H1 (cell line): ENCODE data around the gene HMG20A. TPM values are rescaled to one million over a fixed set of nuclear protein-coding genes. Genes with fewer than 3 reads are reported as not detected.

Experiments used
- CTCF ChIA-PET: fragments of 300-600 bp; sonication (Branson Sonifier 250); formaldehyde crosslinking; loops from one replicate; lab custom pipeline; 2021; ENCODE audit not compliant: partially characterized antibody; lab: Charles Lee
- POLR2A ChIA-PET: fragments of 300-600 bp; sonication (Branson Sonifier 250); formaldehyde crosslinking; loops from one replicate; lab custom pipeline; 2021; ENCODE audit warnings: inconsistent platforms; ENCODE audit not compliant: partially characterized antibody; lab: Charles Lee
- DNase-seq, 2 experiments: peaks; one replicate each; pipeline versions ENCODE4 v3.0.0 to v3.0.0-alpha.2; 2010 to 2022; ENCODE audit warnings: low spot score in 2 of 2, low read depth in 1 of 2, mixed read lengths in 1 of 2
- FAIRE-seq: peaks from 2 replicates; lab custom pipeline; 2011; peaks lifted over from hg19 to GRCh38; lab: Jason Lieb, UNC
- H2AFZ ChIP-seq: 2 replicates; pipeline ENCODE4 v1.8.1; 2012; ENCODE audit warnings: low read length, inconsistent platforms
- H2AK5ac ChIP-seq: 2 replicates; pipeline ENCODE4 v1.6.1; 2013; ENCODE audit warnings: low read depth, low read length
- H2BK120ac ChIP-seq: replicated peaks from 2 replicates; pipeline ENCODE3; 2013; ENCODE audit warnings: low read depth, low read length, inconsistent platforms
- H2BK12ac ChIP-seq: 2 replicates; pipeline ENCODE4 v1.6.1; 2013; ENCODE audit warnings: low read depth, low read length
- H2BK15ac ChIP-seq: 2 replicates; pipeline ENCODE4 v1.6.1; 2013; ENCODE audit warnings: low read length
- H2BK20ac ChIP-seq: 2 replicates; pipeline ENCODE4 v1.6.1; 2013; ENCODE audit warnings: low read length
- H2BK5ac ChIP-seq: 2 replicates; pipeline ENCODE4 v1.6.1; 2013; ENCODE audit warnings: low read depth, low read length
- H3K14ac ChIP-seq: 2 replicates; pipeline ENCODE4 v1.6.1; 2013; ENCODE audit warnings: inconsistent platforms; ENCODE audit not compliant: insufficient read length
- H3K18ac ChIP-seq: 2 replicates; pipeline ENCODE4 v1.6.1; 2013; ENCODE audit warnings: low read length; ENCODE audit errors: extremely low read depth
- H3K23ac ChIP-seq: 2 replicates; pipeline ENCODE4 v1.6.1; 2013; ENCODE audit warnings: inconsistent platforms; ENCODE audit not compliant: insufficient read length
- H3K23me2 ChIP-seq: 2 replicates; pipeline ENCODE4 v1.6.1; 2013; ENCODE audit warnings: low read depth, low read length
- H3K27ac ChIP-seq: 2 replicates; pipeline ENCODE4 v1.6.1; 2011; ENCODE audit warnings: low read depth, low read length, inconsistent platforms
- H3K27me3 ChIP-seq, 4 experiments: replicated peaks in 1 of 4; 1 replicate in 1 of 4; 2 replicates in 3 of 4; pipeline versions ENCODE4 v1.6.1 to v1.8.1; 2011 to 2013; ENCODE audit warnings: low read length in 3 of 4, mild to moderate bottlenecking in 3 of 4, inconsistent platforms in 2 of 4, mixed read lengths in 2 of 4, moderate library complexity in 1 of 4; ENCODE audit not compliant: control insufficient read depth in 3 of 4, insufficient read depth in 3 of 4; ENCODE audit errors: extremely low read depth in 1 of 4
- H3K36me3 ChIP-seq, 4 experiments: 2 replicates each; pipeline versions ENCODE4 v1.6.1 to v1.8.1; 2011 to 2013; ENCODE audit warnings: mild to moderate bottlenecking in 4 of 4, low read length in 3 of 4, moderate library complexity in 2 of 4, control low read depth in 1 of 4, inconsistent platforms in 1 of 4; ENCODE audit not compliant: insufficient read depth in 4 of 4, control insufficient read depth in 2 of 4
- H3K4ac ChIP-seq: replicated peaks from 2 replicates; pipeline ENCODE3; 2013; ENCODE audit warnings: low read length, low read depth, mixed read lengths, inconsistent platforms; ENCODE audit not compliant: insufficient read length
- H3K4me1 ChIP-seq, 4 experiments: replicated peaks in 1 of 4; 1 replicate in 1 of 4; 2 replicates in 3 of 4; pipeline versions ENCODE4 v1.6.1 to v1.8.1; 2011 to 2013; ENCODE audit warnings: low read length in 3 of 4, inconsistent platforms in 2 of 4, mixed read lengths in 1 of 4; ENCODE audit not compliant: insufficient read depth in 4 of 4, control insufficient read depth in 3 of 4
- H3K4me2 ChIP-seq, 2 experiments: 2 replicates each; pipeline versions ENCODE4 v1.6.1 to v1.8.1; 2011 to 2013; ENCODE audit warnings: low read depth in 2 of 2, low read length in 2 of 2, control low read depth in 1 of 2, inconsistent platforms in 1 of 2, mild to moderate bottlenecking in 1 of 2; ENCODE audit not compliant: insufficient read depth in 1 of 2
- H3K4me3 ChIP-seq, 4 experiments: fragments of 200-600, 300-600 bp in 1 of 4; sonication (generic), shearing (Covaris generic), sonication (Bioruptor Twin) in 1 of 4; 2 replicates each; pipeline versions ENCODE4 v1.5.1 to v1.8.1; 2011 to 2016; ENCODE audit warnings: low read length in 4 of 4, low read depth in 3 of 4, control low read depth in 2 of 4, inconsistent platforms in 2 of 4, mild to moderate bottlenecking in 2 of 4, mixed read lengths in 1 of 4, moderate library complexity in 1 of 4; ENCODE audit not compliant: insufficient read depth in 2 of 4; ENCODE audit errors: extremely low read depth in 1 of 4
- H3K56ac ChIP-seq: replicated peaks from 2 replicates; pipeline ENCODE3; 2013; ENCODE audit warnings: low read depth, mild to moderate bottlenecking, mixed read lengths, low read length, inconsistent platforms; ENCODE audit not compliant: insufficient read length
- H3K79me1 ChIP-seq: 2 replicates; pipeline ENCODE4 v1.6.1; 2013; ENCODE audit warnings: low read depth, low read length, control low read depth
- H3K79me2 ChIP-seq, 2 experiments: 2 replicates each; pipeline versions ENCODE4 v1.6.1 to v1.8.1; 2012 to 2013; ENCODE audit warnings: low read length in 2 of 2, mild to moderate bottlenecking in 2 of 2, inconsistent platforms in 1 of 2; ENCODE audit not compliant: insufficient read depth in 2 of 2, control insufficient read depth in 1 of 2
- H3K9ac ChIP-seq, 4 experiments: replicated peaks in 1 of 4; 1 replicate in 1 of 4; 2 replicates in 3 of 4; pipeline versions ENCODE4 v1.6.1 to v1.8.1; 2011 to 2013; ENCODE audit warnings: low read depth in 3 of 4, low read length in 3 of 4, control low read depth in 2 of 4, mild to moderate bottlenecking in 2 of 4, moderate library complexity in 2 of 4, inconsistent platforms in 1 of 4; ENCODE audit errors: extremely low read depth in 1 of 4
- H3K9me3 ChIP-seq, 2 experiments: 2 replicates each; pipeline versions ENCODE4 v1.6.1 to v1.8.1; 2012 to 2013; ENCODE audit warnings: mild to moderate bottlenecking in 2 of 2, moderate library complexity in 2 of 2, control low read depth in 1 of 2, inconsistent platforms in 1 of 2, low read depth in 1 of 2, low read length in 1 of 2, mixed read lengths in 1 of 2; ENCODE audit not compliant: insufficient read depth in 2 of 2
- H4K20me1 ChIP-seq, 2 experiments: replicated peaks in 1 of 2; 2 replicates each; pipeline versions ENCODE3 to v1.8.1; 2011 to 2013; ENCODE audit warnings: inconsistent platforms in 2 of 2, low read length in 2 of 2, mild to moderate bottlenecking in 1 of 2; ENCODE audit not compliant: insufficient read depth in 2 of 2, control insufficient read depth in 1 of 2
- H4K5ac ChIP-seq: 2 replicates; pipeline ENCODE4 v1.6.1; 2013; ENCODE audit warnings: low read length, low read depth, mixed read lengths, inconsistent platforms; ENCODE audit not compliant: insufficient read length
- H4K8ac ChIP-seq: 2 replicates; pipeline ENCODE4 v1.8.0; 2013; ENCODE audit warnings: mild to moderate bottlenecking, moderate library complexity, low read length, inconsistent platforms; ENCODE audit not compliant: insufficient read depth; ENCODE audit errors: extremely low read depth
- H4K91ac ChIP-seq: replicated peaks from 2 replicates; pipeline ENCODE3; 2013; ENCODE audit warnings: low read length, mixed read lengths, inconsistent platforms; ENCODE audit not compliant: insufficient read length
- CREB1 ChIP-seq: IDR thresholded peaks from 2 replicates; pipeline ENCODE4 v1.6.1; 2012; ENCODE audit warnings: inconsistent platforms
- WGBS, 2 experiments: shearing (Covaris generic) in 1 of 2; methylation state at CpG; one replicate each; pipeline versions ENCODE4 v1.1.6 to v1.1.7; 2013 to 2015; ENCODE audit warnings: low lambda C conversion rate in 2 of 2, mixed read lengths in 2 of 2, inconsistent platforms in 1 of 2, low coverage in 1 of 2, missing lambda C conversion rate in 1 of 2; ENCODE audit not compliant: insufficient replicate concordance in 2 of 2, insufficient coverage in 1 of 2, insufficient read length in 1 of 2; ENCODE audit errors: extremely low coverage in 1 of 2, missing lambda C conversion rate in 1 of 2; 5-methylcytosine and 5-hydroxymethylcytosine counted together
- polyA plus RNA-seq, 7 experiments: library from polyadenylated mRNA; depleted of rRNA in 3 of 7; stranded (reverse) in 5 of 7; unstranded in 2 of 7; fragments of >200 nt in 5 of 7; fragments of 200-250 nt in 2 of 7; gene quantifications; 1 replicate in 5 of 7; 2 replicates in 1 of 7; 4 replicates in 1 of 7; pipeline versions ENCODE4 v1.2.1 to v1.2.3, GENCODE V29; 2011 to 2013; ENCODE audit warnings: missing spikeins in 2 of 7, mixed read lengths in 2 of 7
- total RNA-seq: library from RNA; stranded (reverse); fragmentation: NEBNext Ultra II Directional; extraction: Animal tissue kit (Norgen Biotek cat#: 25700); gene quantifications from 2 replicates; pipeline ENCODE4 v1.2.1, GENCODE V29; 2021

HMG20A gene
- total and polyA plus RNA-seq, 2 of the 8 experiments (the other 6 are each of a cell fraction or from before 2014, with no cell fraction given), result 52.1 to 59.7 TPM

- no peak overlapping the region for H3K9ac ChIP-seq
- H2BK20ac ChIP-seq, result no peak overlapping the region
- H4K91ac ChIP-seq, result no peak overlapping the region
- no peak overlapping the region for H3K14ac ChIP-seq
- H2AK5ac ChIP-seq, result no peak overlapping the region
- H3K27me3 ChIP-seq, result no peaks in the 10 kb centered on the region
- FAIRE-seq (no peak), DNase-seq (no peak)
- H4K20me1 ChIP-seq, result peaks cover 0 to 1% of the 10 kb centered on the region in 2 experiments
- no peak overlapping the region for H3K4me2 ChIP-seq
- H3K23me2 ChIP-seq, result no peaks in the 10 kb centered on the region
- 91% methylated on average over 1 of the region's 1 CpG; no CpG with 5 or more reads in 1 of the 2 experiments for WGBS, 2 experiments
- ChIA-PET CTCF (interaction anchor here (1.2 to 1.5 kb wide), 2 partner anchors 66 to 290 kb away, joined by 5 to 6 read pairs; no protein-coding TSS in a partner anchor), POLR2A (no interaction called here)
- no peak overlapping the region for H4K8ac ChIP-seq
- no peak overlapping the region for H3K18ac ChIP-seq
- no peak overlapping the region for H3K56ac ChIP-seq
- no peaks in the 10 kb centered on the region for H3K79me1 ChIP-seq
- peaks cover 0 to 25% (median 9%) of the 10 kb centered on the region in 4 experiments; a peak in 5 of 8 replicates for H3K36me3 ChIP-seq
- no peaks in the 10 kb centered on the region for H3K9me3 ChIP-seq
- no peaks in the 10 kb centered on the region for H3K79me2 ChIP-seq
- H2BK12ac ChIP-seq, result no peak overlapping the region
- H2BK120ac ChIP-seq, result no peak overlapping the region
- no peak overlapping the region for H3K4ac ChIP-seq
- no peak for TF ChIP-seq CREB1
- no peak overlapping the region for H2BK5ac ChIP-seq
- no peak overlapping the region for H2BK15ac ChIP-seq
- H4K5ac ChIP-seq, result no peak overlapping the region
- H2AFZ ChIP-seq, result no peak overlapping the region
- no peak overlapping the region for H3K27ac ChIP-seq
- H3K23ac ChIP-seq, result no peak overlapping the region
- H3K4me1 ChIP-seq, result peaks cover 0 to 5% (median 0%) of the 10 kb centered on the region in 4 experiments; a peak in 3 of 7 replicates
- H3K4me3 ChIP-seq, result no peak overlapping the region
Measured at GRCh38 chr15:77476995-77477394, 56.3 kb downstream of the HMG20A start.
